Left lung (tissue), 10 donors: ENCODE results near the gene KPNB1. TPM values are rescaled to one million over a fixed set of nuclear protein-coding genes. Genes with fewer than 3 reads are reported as not detected.

ENCODE experiments used
- ATAC-seq: fragments of 200-7000 bp; cut with Tn5 transposase; one replicate; pipeline ENCODE4 v1.9.1; 2020; ENCODE audit warnings: moderate library complexity
- DNase-seq, 4 donors: peaks; one replicate each; pipeline ENCODE4 v3.0.0-alpha.2; 2013 to 2020
- H3K27ac ChIP-seq, 2 donors: fragments of 200-600 bp; sonication (generic) in 1 of 2; one replicate each; pipeline versions ENCODE4 v1.5.0 to v1.8.0; 2020 to 2021
- H3K27me3 ChIP-seq, 2 donors: fragments of 200-600 bp; sonication (generic) in 1 of 2; one replicate each; pipeline versions ENCODE4 v1.5.0 to v1.8.0; 2020 to 2021
- H3K36me3 ChIP-seq, 2 donors: fragments of 200-600 bp; sonication (generic) in 1 of 2; one replicate each; pipeline versions ENCODE4 v1.5.0 to v1.8.0; 2020 to 2021
- H3K4me1 ChIP-seq, 2 donors: fragments of 200-600 bp; one replicate each; pipeline ENCODE4 v1.8.0; 2021
- H3K4me3 ChIP-seq, 2 donors: fragments of 200-600 bp; sonication (generic) in 1 of 2; one replicate each; pipeline versions ENCODE4 v1.5.0 to v1.8.0; 2020 to 2021; ENCODE audit warnings: mild to moderate bottlenecking in 1 of 2
- H3K9me3 ChIP-seq, 2 donors: fragments of 200-600 bp; sonication (generic) in 1 of 2; one replicate each; pipeline versions ENCODE4 v1.5.0 to v1.8.0; 2020 to 2021
- intact Hi-C, 2 donors: fragments of 100-400 bp; cut with DNase I; formaldehyde crosslinking; loops; one replicate each; pipeline versions ENCODE4 v1.11.2 to v1.14.2; 2022
- polyA plus RNA-seq, 6 donors: library from polyadenylated mRNA; unstranded; fragments of 120-200 nt; gene quantifications; one replicate each; pipeline ENCODE4 v1.2.1, GENCODE V29; 2013; ENCODE audit not compliant: insufficient read length in 6 of 6
- total RNA-seq, 2 donors: library from RNA; stranded (reverse); fragmentation: NEBNext Ultra II Directional; extraction: Animal tissue kit (Norgen Biotek cat#: 25700); gene quantifications; one replicate each; pipeline ENCODE4 v1.2.1, GENCODE V29; 2021
- TF ChIP-seq, protein P1 (sequence below), 2 donors: fragments of 200-600 bp; sonication (generic) in 1 of 2; IDR thresholded peaks; one replicate each; pipeline versions ENCODE4 v1.5.0 to v1.8.0; 2021; ENCODE audit warnings: antibody characterized with exemption in 2 of 2
- donor health status: DM: no; HTN: yes; CAD: no.
- donor health status: DM: no; HTN: no; CAD: no.

Gene KPNB1
- total and polyA plus RNA-seq, 8 donors: 195 to 305 (median 248) TPM

DNA sequence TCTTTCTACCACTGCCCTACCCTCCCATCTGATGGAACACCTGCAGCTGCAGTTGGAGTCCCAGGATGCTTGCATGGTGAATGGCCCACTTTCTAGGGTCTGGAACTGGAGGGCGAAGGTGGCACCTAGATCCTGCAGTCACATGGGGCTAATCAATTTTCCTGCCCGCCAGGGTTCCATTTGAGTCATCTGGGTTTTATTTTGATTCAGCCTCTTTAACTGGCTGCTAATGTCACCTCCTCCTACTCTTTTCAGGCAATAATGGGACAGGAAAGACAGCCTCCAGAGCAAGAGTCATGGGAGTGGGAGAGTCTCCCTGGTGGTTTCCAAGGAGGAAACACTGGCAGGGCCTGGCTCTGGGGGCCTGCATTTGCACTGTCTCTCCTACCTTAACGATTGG is 40.4 kb downstream of the KPNB1 start:
- peaks cover 0 to 11% of the 10 kb centered on the region in 2 donors for H3K36me3 ChIP-seq
- DNase-seq (no peak), ATAC-seq (no peak)
- no peak overlapping the region for H3K27ac ChIP-seq
- no peaks in the 10 kb centered on the region for H3K9me3 ChIP-seq
- H3K4me3 ChIP-seq: no peak overlapping the region
- TF ChIP-seq, protein P1, sequence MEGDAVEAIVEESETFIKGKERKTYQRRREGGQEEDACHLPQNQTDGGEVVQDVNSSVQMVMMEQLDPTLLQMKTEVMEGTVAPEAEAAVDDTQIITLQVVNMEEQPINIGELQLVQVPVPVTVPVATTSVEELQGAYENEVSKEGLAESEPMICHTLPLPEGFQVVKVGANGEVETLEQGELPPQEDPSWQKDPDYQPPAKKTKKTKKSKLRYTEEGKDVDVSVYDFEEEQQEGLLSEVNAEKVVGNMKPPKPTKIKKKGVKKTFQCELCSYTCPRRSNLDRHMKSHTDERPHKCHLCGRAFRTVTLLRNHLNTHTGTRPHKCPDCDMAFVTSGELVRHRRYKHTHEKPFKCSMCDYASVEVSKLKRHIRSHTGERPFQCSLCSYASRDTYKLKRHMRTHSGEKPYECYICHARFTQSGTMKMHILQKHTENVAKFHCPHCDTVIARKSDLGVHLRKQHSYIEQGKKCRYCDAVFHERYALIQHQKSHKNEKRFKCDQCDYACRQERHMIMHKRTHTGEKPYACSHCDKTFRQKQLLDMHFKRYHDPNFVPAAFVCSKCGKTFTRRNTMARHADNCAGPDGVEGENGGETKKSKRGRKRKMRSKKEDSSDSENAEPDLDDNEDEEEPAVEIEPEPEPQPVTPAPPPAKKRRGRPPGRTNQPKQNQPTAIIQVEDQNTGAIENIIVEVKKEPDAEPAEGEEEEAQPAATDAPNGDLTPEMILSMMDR (IDR thresholded peaks at IDR 0.05): no peak
- intact Hi-C loops: no loop called here
- H3K4me1 ChIP-seq: peaks cover 0 to 30% of the 10 kb centered on the region in 2 donors
- H3K27me3 ChIP-seq: no peaks in the 10 kb centered on the region

GRCh38 chr17:47692137-47692894 is 42.6 kb downstream of the KPNB1 start:
- Histone ChIP-seq H3K4me1 (peaks cover 0 to 37% of the 10 kb centered on the region in 2 donors), H3K27me3 (no peaks in the 10 kb centered on the region), H3K36me3 (peaks cover 0 to 10% of the 10 kb centered on the region in 2 donors), H3K9me3 (no peaks in the 10 kb centered on the region), H3K27ac (no peak overlapping the region), H3K4me3 (no peak overlapping the region)
- TF ChIP-seq, protein P1 (IDR thresholded peaks at IDR 0.05): no peak
- ATAC-seq (no peak), DNase-seq (no peak)
- intact Hi-C loops: no loop called here

DNA sequence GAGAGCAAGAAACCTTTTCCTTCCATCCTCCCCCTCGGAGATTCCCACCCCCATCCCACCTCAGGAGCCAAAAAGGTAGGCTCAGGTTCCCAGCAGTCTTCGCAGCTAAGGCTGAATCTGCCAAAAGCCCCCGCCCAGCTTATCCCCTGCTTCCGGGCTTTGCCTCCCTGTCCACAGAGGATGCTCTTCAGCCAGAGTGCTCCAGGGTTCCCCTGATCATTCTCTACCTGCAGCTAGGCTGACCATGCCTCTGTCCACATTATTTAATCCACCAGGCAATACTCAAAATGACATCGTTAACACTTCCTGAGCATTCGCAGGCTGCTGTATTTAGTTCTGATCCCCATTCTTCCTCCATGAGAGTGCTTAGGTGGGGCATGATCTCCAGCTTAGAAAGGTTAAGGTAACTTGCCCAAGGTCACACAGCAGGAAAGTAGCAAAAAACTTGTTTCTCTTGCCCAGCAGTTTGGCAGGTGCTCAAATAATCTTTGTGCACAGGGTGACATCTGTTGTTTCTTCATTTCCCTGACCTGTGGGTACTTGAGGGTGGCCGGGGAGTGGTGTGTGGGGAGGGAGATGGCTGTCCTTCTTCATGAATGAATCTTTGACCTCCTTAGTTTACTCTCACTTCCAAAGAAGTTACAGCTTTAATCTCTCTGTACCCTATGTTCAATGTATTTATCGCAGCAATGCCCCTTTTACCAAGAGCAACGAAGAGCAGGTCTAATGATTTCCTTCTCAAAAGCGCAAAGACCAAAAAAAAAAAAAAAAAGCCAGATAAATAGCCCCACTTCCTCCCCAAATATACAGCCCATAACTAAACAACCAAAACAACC is 43.4 kb downstream of the KPNB1 start:
- Histone ChIP-seq H3K4me1 (peaks cover 0 to 39% of the 10 kb centered on the region in 2 donors), H3K27me3 (no peaks in the 10 kb centered on the region), H3K27ac (peak overlapping the region in 1 of 2 donors; percentile 95), H3K36me3 (peaks cover 0 to 13% of the 10 kb centered on the region in 2 donors), H3K4me3 (peak overlapping the region; percentile 92 to 96), H3K9me3 (no peaks in the 10 kb centered on the region)
- DNase-seq (no peak), ATAC-seq (peak; percentile 1)
- TF ChIP-seq, protein P1 (IDR thresholded peaks at IDR 0.05): no peak
- intact Hi-C loops: no loop called here

- intact Hi-C loops: no loop called here
- Histone ChIP-seq H3K27ac (peak within 1 kb of the TSS; percentile 80 to 95), H3K27me3 (no peaks in the 10 kb centered on the region), H3K4me3 (peak within 1 kb of the TSS; percentile 92 to 96), H3K4me1 (peaks cover 0 to 43% of the 10 kb centered on the region in 2 donors), H3K9me3 (no peaks in the 10 kb centered on the region), H3K36me3 (peaks cover 0 to 19% of the 10 kb centered on the region in 2 donors)
- peak; percentile 57 to 91 (median 87) for DNase-seq
- TF ChIP-seq, protein P1 (IDR thresholded peaks at IDR 0.05): no peak
- ATAC-seq: peak; percentile 45
Measured at GRCh38 chr17:47693731-47694580, 44.2 kb downstream of the KPNB1 start, which contains the start of gene TBKBP1. TSS of gene TBKBP1 (plus strand) at chr17:47694161. CDS start at chr17:47696113, 1,952 bp downstream.
